A673 (cell line): ENCODE data around the gene OR2AE1.
"Not testable (repeated sequence)": the region's sequence is repeated elsewhere in the genome, so short reads cannot be mapped to it uniquely, and the experiment has no call there.

Source experiments
- EZH2 ChIP-seq: fragments of 200-600 bp; sonication (generic); IDR thresholded peaks from 2 replicates; pipeline ENCODE4 v1.6.1; 2017; ENCODE audit warnings: borderline replicate concordance, low read depth, mild to moderate bottlenecking, mixed read lengths, antibody characterized with exemption, low read length; ENCODE audit not compliant: poor library complexity, severe bottlenecking
- TF ChIP-seq, protein P1 (sequence below): fragments of 300-800, 200-600 bp; sonication (generic); conservative IDR thresholded peaks from 2 replicates; pipeline ENCODE4 v1.5.1; 2017; ENCODE audit warnings: low read depth, mild to moderate bottlenecking, antibody characterized with exemption, low read length, moderate library complexity, mixed read lengths

DNA sequence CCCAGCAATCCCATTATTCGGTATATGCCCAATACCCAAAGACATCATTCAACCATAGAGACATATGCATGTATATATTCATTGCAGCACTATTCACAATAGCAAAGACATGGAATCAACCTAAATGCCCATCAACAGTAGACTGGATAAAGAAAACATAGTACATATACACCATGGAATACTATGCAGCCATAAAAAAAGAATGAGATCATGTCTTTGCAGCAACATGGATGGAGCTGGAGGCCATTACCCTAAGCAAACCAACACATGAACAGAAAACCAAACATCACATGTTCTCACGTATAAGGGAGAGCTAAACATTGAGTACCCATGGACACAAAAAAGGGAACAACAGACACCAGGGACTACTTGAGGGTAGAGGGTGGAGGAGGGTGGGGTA lies 13.5 kb upstream of the OR2AE1 start:
- TF ChIP-seq, protein P1, sequence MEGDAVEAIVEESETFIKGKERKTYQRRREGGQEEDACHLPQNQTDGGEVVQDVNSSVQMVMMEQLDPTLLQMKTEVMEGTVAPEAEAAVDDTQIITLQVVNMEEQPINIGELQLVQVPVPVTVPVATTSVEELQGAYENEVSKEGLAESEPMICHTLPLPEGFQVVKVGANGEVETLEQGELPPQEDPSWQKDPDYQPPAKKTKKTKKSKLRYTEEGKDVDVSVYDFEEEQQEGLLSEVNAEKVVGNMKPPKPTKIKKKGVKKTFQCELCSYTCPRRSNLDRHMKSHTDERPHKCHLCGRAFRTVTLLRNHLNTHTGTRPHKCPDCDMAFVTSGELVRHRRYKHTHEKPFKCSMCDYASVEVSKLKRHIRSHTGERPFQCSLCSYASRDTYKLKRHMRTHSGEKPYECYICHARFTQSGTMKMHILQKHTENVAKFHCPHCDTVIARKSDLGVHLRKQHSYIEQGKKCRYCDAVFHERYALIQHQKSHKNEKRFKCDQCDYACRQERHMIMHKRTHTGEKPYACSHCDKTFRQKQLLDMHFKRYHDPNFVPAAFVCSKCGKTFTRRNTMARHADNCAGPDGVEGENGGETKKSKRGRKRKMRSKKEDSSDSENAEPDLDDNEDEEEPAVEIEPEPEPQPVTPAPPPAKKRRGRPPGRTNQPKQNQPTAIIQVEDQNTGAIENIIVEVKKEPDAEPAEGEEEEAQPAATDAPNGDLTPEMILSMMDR, result not testable (repeated sequence)
- TF ChIP-seq EZH2, result not testable (repeated sequence)
